ENCODE measurements around the gene CACNA1F.
A peak's percentile ranks its signal among the peaks of the same experiment; 100 is the strongest.

Gene CACNA1F

DNA sequence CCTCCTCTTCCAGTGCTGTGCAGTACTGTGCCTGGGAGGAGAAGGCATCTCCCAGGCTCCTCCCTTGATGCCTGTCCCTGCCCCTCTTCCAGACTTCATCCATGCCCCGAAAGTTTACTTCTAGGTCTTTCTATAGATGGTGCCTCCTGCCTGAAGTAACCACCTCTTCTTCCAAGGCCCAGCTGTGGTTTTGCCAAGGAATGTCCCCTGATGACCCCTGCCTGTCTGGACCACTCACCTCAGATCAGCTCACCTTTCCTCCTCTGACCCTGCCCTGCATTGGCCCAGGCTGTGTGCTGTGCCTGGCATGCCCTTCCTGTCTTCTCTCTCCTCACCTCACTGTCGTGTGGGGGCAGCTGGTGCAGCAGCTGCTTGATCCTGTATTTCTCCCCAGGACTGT, 53.8 kb downstream of the CACNA1F start:
- DNase-seq (ENCODE audit: low spot score): no peak
- H3K36me3 ChIP-seq (ENCODE audit: low read depth): peaks cover 63% of the 10 kb centered on the region
- no peaks in the 10 kb centered on the region for H3K9me3 ChIP-seq (ENCODE audit: severe bottlenecking)
- peaks cover 28% of the 10 kb centered on the region for H3K4me1 ChIP-seq (ENCODE audit: insufficient read depth, poor library complexity, severe bottlenecking)
- no peak overlapping the region for H3K27ac ChIP-seq (ENCODE audit: poor library complexity, severe bottlenecking)
- H3K4me3 ChIP-seq (ENCODE audit: severe bottlenecking): no peak overlapping the region
- TF ChIP-seq CTCF (IDR thresholded peaks at IDR 0.05; ENCODE audit: poor library complexity, severe bottlenecking): no peak
- H3K27me3 ChIP-seq (ENCODE audit: insufficient read depth, poor library complexity, severe bottlenecking): no peaks in the 10 kb centered on the region
- ATAC-seq (ENCODE audit: low read depth): no peak

- no peak for ATAC-seq (ENCODE audit: low read depth)
- Histone ChIP-seq H3K27me3 (ENCODE audit: insufficient read depth, poor library complexity, severe bottlenecking) (no peaks in the 10 kb centered on the region), H3K27ac (ENCODE audit: poor library complexity, severe bottlenecking) (no peak overlapping the region), H3K36me3 (ENCODE audit: low read depth) (peaks cover 65% of the 10 kb centered on the region), H3K4me3 (ENCODE audit: severe bottlenecking) (no peak overlapping the region), H3K4me1 (ENCODE audit: insufficient read depth, poor library complexity, severe bottlenecking) (peaks cover 30% of the 10 kb centered on the region), H3K9me3 (ENCODE audit: severe bottlenecking) (no peaks in the 10 kb centered on the region)
- no peak for TF ChIP-seq CTCF (IDR thresholded peaks at IDR 0.05; ENCODE audit: poor library complexity, severe bottlenecking)
- no peak for DNase-seq (ENCODE audit: low spot score)
Observed at GRCh38 chrX:49178537-49178936, 54.6 kb downstream of the CACNA1F start.

DNA sequence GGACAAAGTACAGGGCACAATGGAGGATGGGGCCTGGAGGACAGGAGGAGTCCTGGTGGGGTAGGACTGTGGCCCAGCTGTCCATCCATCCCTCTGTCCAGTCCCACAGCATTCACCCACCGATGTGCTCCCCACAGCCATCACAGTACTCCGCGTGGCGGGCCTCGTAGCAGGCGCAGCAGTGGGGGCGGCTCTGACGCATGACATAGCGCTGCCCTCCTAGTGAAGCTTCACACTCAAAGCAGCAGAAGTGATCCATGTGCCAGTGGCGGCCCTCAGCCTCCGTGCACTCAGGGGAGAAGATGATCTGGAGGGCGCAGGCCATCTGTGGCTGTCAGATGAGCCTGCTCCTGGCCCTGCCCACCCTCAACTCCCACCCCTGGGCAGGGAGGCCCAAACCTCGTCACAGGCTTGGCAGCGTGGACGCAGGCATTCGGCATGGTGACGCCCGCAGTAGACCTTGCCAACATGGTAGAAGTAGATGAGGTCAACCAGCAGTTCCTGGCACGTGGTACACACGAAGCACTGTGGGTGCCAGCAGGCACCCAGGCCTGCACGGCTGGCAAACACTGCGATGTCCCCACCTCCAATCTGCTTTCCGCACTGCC, 55.2 kb downstream of the CACNA1F start:
- no peak for ATAC-seq (ENCODE audit: low read depth)
- Histone ChIP-seq H3K27ac (ENCODE audit: poor library complexity, severe bottlenecking) (peak overlapping the region; percentile 92), H3K36me3 (ENCODE audit: low read depth) (peaks cover 65% of the 10 kb centered on the region), H3K4me1 (ENCODE audit: insufficient read depth, poor library complexity, severe bottlenecking) (peaks cover 30% of the 10 kb centered on the region), H3K9me3 (ENCODE audit: severe bottlenecking) (no peaks in the 10 kb centered on the region), H3K4me3 (ENCODE audit: severe bottlenecking) (no peak overlapping the region), H3K27me3 (ENCODE audit: insufficient read depth, poor library complexity, severe bottlenecking) (no peaks in the 10 kb centered on the region)
- no peak for DNase-seq (ENCODE audit: low spot score)
- no peak for TF ChIP-seq CTCF (IDR thresholded peaks at IDR 0.05; ENCODE audit: poor library complexity, severe bottlenecking)

- Histone ChIP-seq H3K27me3 (ENCODE audit: insufficient read depth, poor library complexity, severe bottlenecking) (no peaks in the 10 kb centered on the region), H3K4me3 (ENCODE audit: severe bottlenecking) (no peak overlapping the region), H3K4me1 (ENCODE audit: insufficient read depth, poor library complexity, severe bottlenecking) (peaks cover 30% of the 10 kb centered on the region), H3K9me3 (ENCODE audit: severe bottlenecking) (no peaks in the 10 kb centered on the region), H3K27ac (ENCODE audit: poor library complexity, severe bottlenecking) (peak overlapping the region; percentile 92), H3K36me3 (ENCODE audit: low read depth) (peaks cover 63% of the 10 kb centered on the region)
- TF ChIP-seq CTCF (IDR thresholded peaks at IDR 0.05; ENCODE audit: poor library complexity, severe bottlenecking): no peak
- DNase-seq (ENCODE audit: low spot score) (no peak), ATAC-seq (ENCODE audit: low read depth) (peak; percentile 49)
Observed at GRCh38 chrX:49177338-49177833, 55.8 kb downstream of the CACNA1F start.
